Erythroblast (primary cell): ENCODE measurements around the gene SEZ6L.

Experiments
- GATA1 ChIP-seq: IDR thresholded peaks from 2 replicates; pipeline ENCODE4 v1.6.1; 2011; ENCODE audit warnings: low read depth, mild to moderate bottlenecking, control low read depth, low read length, moderate library complexity
- POLR2A ChIP-seq: IDR thresholded peaks from 2 replicates; pipeline ENCODE4 v1.6.1; 2011; ENCODE audit warnings: mild to moderate bottlenecking, low read length

DNA sequence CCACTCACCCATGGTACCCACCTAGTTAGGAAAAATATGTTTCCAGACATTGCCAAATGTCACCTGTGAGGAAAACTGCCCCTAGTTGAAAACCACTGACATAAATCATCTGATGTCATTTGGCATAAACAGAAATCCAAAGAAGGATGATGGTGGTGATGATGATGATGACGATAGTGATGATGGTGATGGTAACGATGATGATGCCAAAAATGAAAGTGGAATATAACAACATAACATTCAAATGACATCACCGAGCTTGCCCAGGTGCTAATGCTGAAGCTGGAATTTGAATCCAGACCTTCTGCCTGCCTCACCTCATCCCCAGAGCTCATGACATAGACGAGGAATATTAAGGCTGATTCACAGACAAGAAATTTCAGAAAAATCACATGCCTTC lies 167.5 kb downstream of the SEZ6L start:
- no peak for TF ChIP-seq POLR2A
- no peak for TF ChIP-seq GATA1
